HG03565 (cell line): ENCODE measurements around the gene PLA2G6.

Experiments used
- ATAC-seq: cut with Tn5 transposase; IDR thresholded peaks from one replicate; pipeline ENCODE4 v1.9.1; 2021; ENCODE audit warnings: mild to moderate bottlenecking, moderate library complexity; ENCODE audit not compliant: unreplicated experiment

Gene PLA2G6

GRCh38 chr22:38112381-38112780 lies 69.2 kb downstream of the PLA2G6 start:
- no peak for ATAC-seq

- ATAC-seq, result no peak
Observed at GRCh38 chr22:38111925-38112355, 69.7 kb downstream of the PLA2G6 start.

- ATAC-seq, result no peak
Observed at GRCh38 chr22:38110863-38111852, 70.5 kb downstream of the PLA2G6 start.

- no peak for ATAC-seq
Observed at GRCh38 chr22:38110008-38110862, 71.4 kb downstream of the PLA2G6 start, which contains the start of gene BAIAP2L2. TSS of gene BAIAP2L2 (minus strand) at chr22:38110684. CDS start at chr22:38110525, 159 bp downstream.

- ATAC-seq, result no peak
Observed at GRCh38 chr22:38109371-38110001, 72.1 kb downstream of the PLA2G6 start.

GRCh38 chr22:38108561-38109319 lies 72.9 kb downstream of the PLA2G6 start:
- no peak for ATAC-seq

GRCh38 chr22:38107692-38108515 lies 73.7 kb downstream of the PLA2G6 start:
- ATAC-seq, result no peak

GRCh38 chr22:38106814-38107578 lies 74.6 kb downstream of the PLA2G6 start:
- ATAC-seq, result no peak

- ATAC-seq, result no peak
Observed at GRCh38 chr22:38104084-38104483, 77.5 kb downstream of the PLA2G6 start.

GRCh38 chr22:38103641-38104040 lies 78.0 kb downstream of the PLA2G6 start:
- no peak for ATAC-seq

GRCh38 chr22:38098410-38099249 lies 83.0 kb downstream of the PLA2G6 start:
- ATAC-seq, result no peak

- ATAC-seq, result no peak
Observed at GRCh38 chr22:38097557-38098409, 83.8 kb downstream of the PLA2G6 start.

- no peak for ATAC-seq
Observed at GRCh38 chr22:38097058-38097457, 84.6 kb downstream of the PLA2G6 start.

- ATAC-seq, result no peak
Observed at GRCh38 chr22:38089474-38089851, 92.2 kb downstream of the PLA2G6 start.

- no peak for ATAC-seq
Observed at GRCh38 chr22:38088629-38089473, 92.8 kb downstream of the PLA2G6 start.

GRCh38 chr22:38087855-38088254 lies 93.8 kb downstream of the PLA2G6 start:
- no peak for ATAC-seq
